ENCODE results near the gene AHSG.
"Not testable (repeated sequence)": the region's sequence is repeated elsewhere in the genome, so short reads cannot be mapped to it uniquely, and the experiment has no call there.

Gene AHSG

GRCh38 chr3:186612721-186613636 lies at the start of gene AHSG:
AHSG (plus strand) TSS chr3:186613060; CDS start chr3:186613142, 82 bp downstream.
- no peak for DNase-seq

GRCh38 chr3:186564586-186564985 lies 48.3 kb upstream of the AHSG start:
- DNase-seq = no peak

GRCh38 chr3:186566772-186567071 lies 46.1 kb upstream of the AHSG start:
- DNase-seq = no peak

- DNase-seq = peak; percentile 93
Observed at GRCh38 chr3:186567072-186567921, 45.6 kb upstream of the AHSG start, which contains the start of gene TBCCD1. TBCCD1 (minus strand) TSS chr3:186567339; CDS start chr3:186564329, 3,010 bp downstream.

GRCh38 chr3:186569361-186569760 lies 43.5 kb upstream of the AHSG start:
- DNase-seq = not testable (repeated sequence)

- no peak for DNase-seq
Observed at GRCh38 chr3:186569779-186570095, 43.1 kb upstream of the AHSG start.

- DNase-seq = peak; percentile 97
Observed at GRCh38 chr3:186570096-186570940, 42.5 kb upstream of the AHSG start, which contains the start of gene DNAJB11. DNAJB11 (plus strand) TSS chr3:186570720; CDS start chr3:186570898, 178 bp downstream.

GRCh38 chr3:186570941-186571643 lies 41.8 kb upstream of the AHSG start:
- DNase-seq = no peak

- DNase-seq = no peak
Observed at GRCh38 chr3:186571644-186572013, 41.2 kb upstream of the AHSG start.

GRCh38 chr3:186577521-186577920 lies 35.3 kb upstream of the AHSG start:
- DNase-seq = no peak

GRCh38 chr3:186580785-186581184 lies 32.1 kb upstream of the AHSG start:
- no peak for DNase-seq

GRCh38 chr3:186582541-186582940 lies 30.3 kb upstream of the AHSG start:
- DNase-seq = no peak

GRCh38 chr3:186583831-186584230 lies 29.0 kb upstream of the AHSG start:
- DNase-seq = no peak

GRCh38 chr3:186586245-186586644 lies 26.6 kb upstream of the AHSG start:
- DNase-seq = not testable (repeated sequence)

- DNase-seq = no peak
Observed at GRCh38 chr3:186587183-186587582, 25.7 kb upstream of the AHSG start.

- DNase-seq = no peak
Observed at GRCh38 chr3:186588632-186589031, 24.2 kb upstream of the AHSG start.

GRCh38 chr3:186589121-186589520 lies 23.7 kb upstream of the AHSG start:
- no peak for DNase-seq

- no peak for DNase-seq
Observed at GRCh38 chr3:186589856-186590579, 22.8 kb upstream of the AHSG start.

GRCh38 chr3:186590580-186591295 lies 22.1 kb upstream of the AHSG start:
- no peak for DNase-seq

GRCh38 chr3:186592682-186593081 lies 20.2 kb upstream of the AHSG start:
- DNase-seq = no peak

- no peak for DNase-seq
Observed at GRCh38 chr3:186593862-186594261, 19.0 kb upstream of the AHSG start.

Measured in activated gamma-delta T cell treated with Interleukin-2 at 50 U/mL for 16 hours (primary cell).